GM12878 (cell line): Measurements from ENCODE around the gene MPC2. TPM values are rescaled to one million over a fixed set of nuclear protein-coding genes. Genes with fewer than 3 reads are reported as not detected.

Experiments used
- ATAC-seq: fragments of 200-7000 bp; cut with Tn5 transposase; 3 replicates; pipeline ENCODE4 v1.9.1; 2020; ENCODE audit warnings: mild to moderate bottlenecking, moderate library complexity
- BruUV-seq: library from RNA; stranded (reverse); fragments of 400-500 nt; replicated peaks from 2 replicates; lab custom pipeline; 2021; lab: Mats Ljungman, UMichigan
- CTCF ChIA-PET: fragments of 300-600 bp; sonication (Branson Sonifier 250); formaldehyde crosslinking; extraction: SDS; loops from one replicate; lab custom pipeline; 2021; ENCODE audit warnings: inconsistent platforms; lab: Yijun Ruan, JAX
- POLR2A ChIA-PET: fragments of 350-600 bp; formaldehyde crosslinking; extraction: SDS; loops from one replicate; lab custom pipeline; 2021; ENCODE audit warnings: inconsistent platforms; lab: Charles Lee
- RAD21 ChIA-PET: fragments of 300-600 bp; sonication (Branson Sonifier 250); formaldehyde crosslinking; loops from one replicate; lab custom pipeline; 2023; ENCODE audit warnings: antibody characterized with exemption; ENCODE audit not compliant: unreplicated experiment; lab: Charles Lee
- SMC1A ChIA-PET: fragments of 300-600 bp; sonication (Branson Sonifier 250); formaldehyde crosslinking; loops from one replicate; lab custom pipeline; 2023; ENCODE audit not compliant: unreplicated experiment, uncharacterized antibody; lab: Charles Lee
- DNase-seq: peaks from one replicate; pipeline ENCODE4 v3.0.0-alpha.2; 2011; ENCODE audit warnings: low read depth, low spot score
- FAIRE-seq: peaks from 3 replicates; lab custom pipeline; 2011; peaks lifted over from hg19 to GRCh38; lab: Jason Lieb, UNC
- H2AFZ ChIP-seq: 2 replicates; pipeline ENCODE4 v1.6.0; 2011; ENCODE audit warnings: low read depth, low read length, control low read depth; ENCODE audit not compliant: control insufficient read depth
- H3K27ac ChIP-seq: 2 replicates; pipeline ENCODE4 v1.5.1; 2011; ENCODE audit warnings: control low read depth; ENCODE audit not compliant: control insufficient read depth, insufficient read depth
- H3K27me3 ChIP-seq, 2 experiments: replicated peaks in 1 of 2; 2 replicates each; pipeline versions ENCODE4 v1.6.0 to v1.6.1; 2011; ENCODE audit warnings: low read length in 1 of 2; ENCODE audit not compliant: control insufficient read depth in 2 of 2, insufficient read depth in 2 of 2
- H3K36me3 ChIP-seq, 2 experiments: 2 replicates each; pipeline ENCODE4 v1.5.1; 2011; ENCODE audit warnings: low read length in 1 of 2; ENCODE audit not compliant: control insufficient read depth in 2 of 2, insufficient read depth in 2 of 2
- H3K4me1 ChIP-seq: 2 replicates; pipeline ENCODE4 v1.6.1; 2011; ENCODE audit warnings: mild to moderate bottlenecking, low read length, moderate library complexity, mixed read lengths; ENCODE audit not compliant: control insufficient read depth, insufficient read depth
- H3K4me2 ChIP-seq: 2 replicates; pipeline ENCODE4 v1.6.0; 2011; ENCODE audit warnings: control low read depth; ENCODE audit not compliant: control insufficient read depth, insufficient read depth
- H3K4me3 ChIP-seq: fragments of 200-600 bp; sonication (generic); 2 replicates; pipeline ENCODE4 v1.5.1; 2016
- H3K79me2 ChIP-seq: 2 replicates; pipeline ENCODE4 v1.6.0; 2011; ENCODE audit warnings: low read length; ENCODE audit not compliant: control insufficient read depth, insufficient read depth
- H3K9ac ChIP-seq: 2 replicates; pipeline ENCODE4 v1.8.0; 2011; ENCODE audit warnings: low read length, control low read depth, mixed read lengths; ENCODE audit not compliant: control insufficient read depth, insufficient read depth
- H3K9me3 ChIP-seq: replicated peaks from 3 replicates; pipeline ENCODE4 v1.5.1; 2011; ENCODE audit warnings: mild to moderate bottlenecking, low read length; ENCODE audit not compliant: control insufficient read depth, insufficient read depth
- H4K20me1 ChIP-seq: 2 replicates; pipeline ENCODE4 v1.6.0; 2011; ENCODE audit not compliant: control insufficient read depth, insufficient read depth
- ATF3 ChIP-seq: IDR thresholded peaks from 2 replicates; pipeline ENCODE4 v1.6.1; 2011; ENCODE audit warnings: low read depth, mild to moderate bottlenecking, low read length, moderate library complexity, borderline replicate concordance; ENCODE audit errors: extremely low read depth
- CHD2 ChIP-seq: IDR thresholded peaks from 2 replicates; pipeline ENCODE4 v1.6.1; 2011; ENCODE audit warnings: low read depth, low read length, improper control_type of control experiment, borderline replicate concordance
- FOXM1 ChIP-seq: IDR thresholded peaks from 2 replicates; pipeline ENCODE4 v1.6.1; 2012; ENCODE audit warnings: low read depth, mild to moderate bottlenecking, inconsistent platforms, low read length, moderate library complexity
- MAX ChIP-seq: IDR thresholded peaks from 2 replicates; pipeline ENCODE4 v1.6.1; 2012; ENCODE audit warnings: low read depth, low read length, improper control_type of control experiment
- MEF2A ChIP-seq: IDR thresholded peaks from 2 replicates; pipeline ENCODE4 v1.6.1; 2011; ENCODE audit warnings: low read depth, mild to moderate bottlenecking, low read length, moderate library complexity; ENCODE audit not compliant: insufficient read depth
- PAX5 ChIP-seq: IDR thresholded peaks from 2 replicates; pipeline ENCODE4 v1.6.1; 2011; ENCODE audit warnings: low read depth, low read length, borderline replicate concordance
- PAX8 ChIP-seq: fragments of 450-650 bp; IDR thresholded peaks from 2 replicates; pipeline ENCODE4 v1.6.1; 2017; ENCODE audit warnings: mild to moderate bottlenecking, moderate library complexity
- ZNF274 ChIP-seq: IDR thresholded peaks from one replicate; pipeline ENCODE4 v1.8.0; 2011; ENCODE audit not compliant: insufficient read length, insufficient read depth
- whole genome bisulfite sequencing: methylation state at CpG from one replicate; pipeline ENCODE4 v1.1.6; 2016; ENCODE audit warnings: low lambda C conversion rate; ENCODE audit not compliant: insufficient replicate concordance, insufficient coverage; ENCODE audit errors: missing lambda C conversion rate; 5-methylcytosine and 5-hydroxymethylcytosine counted together
- in situ Hi-C: fragments of 300-500 bp; cut with MboI; formaldehyde crosslinking; loops from 9 replicates; pipeline ENCODE4 v1.14.3; 2018; ENCODE audit warnings: mixed read lengths
- intact Hi-C: fragments of 100-400 bp; cut with micrococcal nuclease; formaldehyde crosslinking; loops from one replicate; pipeline ENCODE4 v1.14.2; 2022; ENCODE audit not compliant: unreplicated experiment
- polyA plus RNA-seq, 11 experiments: library from polyadenylated mRNA; depleted of rRNA in 4 of 11; unstranded in 6 of 11; stranded (reverse) in 5 of 11; fragments of >200 nt; fragmentation: Nextera tagmentation in 4 of 11; fragmentation: Illumina TruSeq in 1 of 11; extraction: Ambion mirVana in 4 of 11; extraction: Trizol in 1 of 11; gene quantifications; 1 replicate in 1 of 11; 2 replicates in 10 of 11; pipeline versions ENCODE4 v1.2.1 to v1.2.3, GENCODE V29; 2011 to 2016; ENCODE audit warnings: inconsistent platforms in 2 of 11, missing spikeins in 2 of 11, low read depth in 1 of 11
- total RNA-seq, 4 experiments: library from RNA; depleted of rRNA in 3 of 4; stranded (reverse); fragments of >200 nt in 3 of 4; fragmentation: Illumina TruSeq in 1 of 4; extraction: Trizol in 1 of 4; gene quantifications; 2 replicates each; pipeline versions ENCODE4 v1.2.1 to v1.2.3, GENCODE V29; 2013 to 2021
- TF ChIP-seq, protein P1 (sequence below): IDR thresholded peaks from 2 replicates; pipeline ENCODE4 v1.6.1; 2011; ENCODE audit warnings: mild to moderate bottlenecking, low read depth, low read length, moderate library complexity; ENCODE audit not compliant: insufficient replicate concordance
- TF ChIP-seq, protein P2 (sequence below): fragments of 450-650 bp; IDR thresholded peaks from 2 replicates; pipeline ENCODE4 v1.6.1; 2017; ENCODE audit warnings: mild to moderate bottlenecking

Gene MPC2
- total and polyA plus RNA-seq, 10 of the 15 experiments (the other 5 are each of a cell fraction or from before 2014, with no cell fraction given): 22.5 to 164 (median 63.3) TPM

DNA sequence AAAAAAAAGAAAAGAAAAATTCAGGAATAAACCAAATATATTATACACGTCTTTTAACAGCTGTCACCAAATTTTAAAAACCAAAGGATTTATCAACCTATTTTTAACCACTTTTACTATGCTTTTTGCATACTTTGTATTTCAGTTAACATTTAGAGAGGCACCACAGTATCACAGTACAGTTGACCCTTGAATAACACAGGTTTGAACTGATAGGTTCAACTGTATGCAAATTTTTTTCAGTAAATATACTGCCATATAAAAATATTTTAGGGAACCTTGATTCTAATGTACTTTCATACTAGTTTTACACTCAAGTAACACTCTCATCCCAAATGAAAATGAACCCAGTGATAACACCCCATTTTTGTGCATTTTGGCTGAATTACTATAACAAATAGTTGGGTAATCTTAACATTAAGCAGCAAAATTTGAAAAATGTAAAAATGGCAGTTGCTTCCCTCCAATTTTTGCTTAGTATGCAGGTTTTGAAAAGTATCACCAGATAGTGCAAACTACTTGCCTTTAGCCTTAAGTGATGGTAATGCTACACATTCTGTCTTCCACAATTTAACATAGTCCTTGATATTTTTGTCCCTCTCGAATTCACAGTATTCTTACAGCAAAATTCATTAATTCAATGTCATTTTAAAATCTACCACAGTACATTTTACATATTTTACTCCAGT lies 12.2 kb downstream of the MPC2 start:
- Histone ChIP-seq H3K79me2 (peaks cover 8% of the 10 kb centered on the region), H3K4me3 (no peak overlapping the region), H3K9me3 (no peaks in the 10 kb centered on the region), H3K27me3 (no peaks in the 10 kb centered on the region), H3K36me3 (no peaks in the 10 kb centered on the region; a peak in 1 of 4 replicates), H3K4me2 (no peak overlapping the region), H3K9ac (no peak overlapping the region), H3K27ac (no peak overlapping the region), H2AFZ (no peak overlapping the region), H3K4me1 (peaks cover 5% of the 10 kb centered on the region; the same call in 1 of the 2 replicates), H4K20me1 (no peaks in the 10 kb centered on the region)
- in situ Hi-C loops (no loop called here), intact Hi-C loops (no loop called here)
- no peak for ATAC-seq
- POLR2A ChIA-PET: interaction anchor here (0.8 to 1.4 kb wide), 2 partner anchors 11 kb away, joined by 3 to 9 read pairs; partner anchors contain the start of gene DCAF6
- RAD21 ChIA-PET: interaction anchor here (1.2 to 1.4 kb wide), 3 partner anchors 9 to 158 kb away, joined by 3 to 4 read pairs (median 4); partner anchors contain the start of gene DCAF6
- DNase-seq: no peak
- BruUV-seq: no TSS peak
- FAIRE-seq: no peak
- 94% methylated on average over 2 of the region's 2 CpGs for WGBS
- TF ChIP-seq MAX: no peak
- TF ChIP-seq MEF2A: no peak
- no peak for TF ChIP-seq ZNF274
- TF ChIP-seq PAX8: no peak
- TF ChIP-seq, protein P1, sequence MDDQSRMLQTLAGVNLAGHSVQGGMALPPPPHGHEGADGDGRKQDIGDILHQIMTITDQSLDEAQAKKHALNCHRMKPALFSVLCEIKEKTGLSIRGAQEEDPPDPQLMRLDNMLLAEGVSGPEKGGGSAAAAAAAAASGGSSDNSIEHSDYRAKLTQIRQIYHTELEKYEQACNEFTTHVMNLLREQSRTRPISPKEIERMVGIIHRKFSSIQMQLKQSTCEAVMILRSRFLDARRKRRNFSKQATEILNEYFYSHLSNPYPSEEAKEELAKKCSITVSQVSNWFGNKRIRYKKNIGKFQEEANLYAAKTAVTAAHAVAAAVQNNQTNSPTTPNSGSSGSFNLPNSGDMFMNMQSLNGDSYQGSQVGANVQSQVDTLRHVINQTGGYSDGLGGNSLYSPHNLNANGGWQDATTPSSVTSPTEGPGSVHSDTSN: no peak
- TF ChIP-seq, protein P2, sequence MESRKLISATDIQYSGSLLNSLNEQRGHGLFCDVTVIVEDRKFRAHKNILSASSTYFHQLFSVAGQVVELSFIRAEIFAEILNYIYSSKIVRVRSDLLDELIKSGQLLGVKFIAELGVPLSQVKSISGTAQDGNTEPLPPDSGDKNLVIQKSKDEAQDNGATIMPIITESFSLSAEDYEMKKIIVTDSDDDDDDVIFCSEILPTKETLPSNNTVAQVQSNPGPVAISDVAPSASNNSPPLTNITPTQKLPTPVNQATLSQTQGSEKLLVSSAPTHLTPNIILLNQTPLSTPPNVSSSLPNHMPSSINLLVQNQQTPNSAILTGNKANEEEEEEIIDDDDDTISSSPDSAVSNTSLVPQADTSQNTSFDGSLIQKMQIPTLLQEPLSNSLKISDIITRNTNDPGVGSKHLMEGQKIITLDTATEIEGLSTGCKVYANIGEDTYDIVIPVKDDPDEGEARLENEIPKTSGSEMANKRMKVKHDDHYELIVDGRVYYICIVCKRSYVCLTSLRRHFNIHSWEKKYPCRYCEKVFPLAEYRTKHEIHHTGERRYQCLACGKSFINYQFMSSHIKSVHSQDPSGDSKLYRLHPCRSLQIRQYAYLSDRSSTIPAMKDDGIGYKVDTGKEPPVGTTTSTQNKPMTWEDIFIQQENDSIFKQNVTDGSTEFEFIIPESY: no peak
- TF ChIP-seq CHD2: no peak
- no peak for TF ChIP-seq FOXM1
- TF ChIP-seq PAX5: no peak
- no peak for TF ChIP-seq ATF3
- SMC1A ChIA-PET: interaction anchor here (1.2 to 1.7 kb wide), 3 partner anchors 8 to 12 kb away, joined by 4 to 8 read pairs (median 5); partner anchors contain the start of genes DCAF6 and MPC2
- CTCF ChIA-PET: interaction anchor here (0.6 to 1.6 kb wide), 5 partner anchors 11 to 157 kb away, joined by 3 to 9 read pairs (median 5); partner anchors contain the start of gene DCAF6
